Measurements from ENCODE around the gene AQP2. TPM values are rescaled to one million over a fixed set of nuclear protein-coding genes. Genes with fewer than 3 reads are reported as not detected.

AQP2 gene
- polyA plus RNA-seq, 2 donors: not detected

- Histone ChIP-seq H3K27me3 (ENCODE audit: control insufficient read depth in 1 of 2, insufficient read depth in 2 of 2, low read length in 2 of 2) (no peaks in the 10 kb centered on the region), H3K4me1 (ENCODE audit: control insufficient read depth in 2 of 2, insufficient read depth in 2 of 2, low read length in 1 of 2) (peaks cover 0 to 20% of the 10 kb centered on the region in 2 donors), H3K36me3 (ENCODE audit: control insufficient read depth in 2 of 2, insufficient read depth in 2 of 2, low read length in 1 of 2) (no peaks in the 10 kb centered on the region), H3K27ac (ENCODE audit: low read depth in 2 of 2, low read length in 1 of 2) (peak overlapping the region in 1 of 2 donors; percentile 80), H3K9me3 (ENCODE audit: control insufficient read depth in 2 of 2, insufficient read depth in 1 of 2, low read depth in 1 of 2, low read length in 1 of 2) (no peaks in the 10 kb centered on the region), H3K4me3 (ENCODE audit: low read depth in 1 of 2, low read length in 2 of 2) (no peak overlapping the region)
- WGBS, 2 donors: 11 to 21% methylated on average over 28 of the region's 28 CpGs
Measured at GRCh38 chr12:49945394-49946080, 5.0 kb upstream of the AQP2 start.

- no peak overlapping the region for H3K4me3 ChIP-seq (ENCODE audit: low read depth in 1 of 2, low read length in 2 of 2)
- 88 to 92% methylated on average over 9 of the region's 9 CpGs for WGBS, 2 donors
- no peaks in the 10 kb centered on the region for H3K9me3 ChIP-seq (ENCODE audit: control insufficient read depth in 2 of 2, insufficient read depth in 1 of 2, low read depth in 1 of 2, low read length in 1 of 2)
- no peaks in the 10 kb centered on the region for H3K36me3 ChIP-seq (ENCODE audit: control insufficient read depth in 2 of 2, insufficient read depth in 2 of 2, low read length in 1 of 2)
- H3K27ac ChIP-seq (ENCODE audit: low read depth in 2 of 2, low read length in 1 of 2): no peak overlapping the region
- peaks cover 0 to 18% of the 10 kb centered on the region in 2 donors for H3K4me1 ChIP-seq (ENCODE audit: control insufficient read depth in 2 of 2, insufficient read depth in 2 of 2, low read length in 1 of 2)
- no peaks in the 10 kb centered on the region for H3K27me3 ChIP-seq (ENCODE audit: control insufficient read depth in 1 of 2, insufficient read depth in 2 of 2, low read length in 2 of 2)
Measured at GRCh38 chr12:49946086-49946485, 4.5 kb upstream of the AQP2 start.

- Histone ChIP-seq H3K4me1 (ENCODE audit: control insufficient read depth in 2 of 2, insufficient read depth in 2 of 2, low read length in 1 of 2) (peaks cover 0 to 18% of the 10 kb centered on the region in 2 donors), H3K27me3 (ENCODE audit: control insufficient read depth in 1 of 2, insufficient read depth in 2 of 2, low read length in 2 of 2) (no peaks in the 10 kb centered on the region), H3K9me3 (ENCODE audit: control insufficient read depth in 2 of 2, insufficient read depth in 1 of 2, low read depth in 1 of 2, low read length in 1 of 2) (no peaks in the 10 kb centered on the region), H3K4me3 (ENCODE audit: low read depth in 1 of 2, low read length in 2 of 2) (no peak overlapping the region), H3K36me3 (ENCODE audit: control insufficient read depth in 2 of 2, insufficient read depth in 2 of 2, low read length in 1 of 2) (no peaks in the 10 kb centered on the region), H3K27ac (ENCODE audit: low read depth in 2 of 2, low read length in 1 of 2) (no peak overlapping the region)
- 81 to 82% methylated on average over 3 of the region's 3 CpGs for WGBS, 2 donors
Measured at GRCh38 chr12:49946497-49946896, 4.0 kb upstream of the AQP2 start.

GRCh38 chr12:49947593-49948226 lies 2.8 kb upstream of the AQP2 start:
- H3K27me3 ChIP-seq (ENCODE audit: control insufficient read depth in 1 of 2, insufficient read depth in 2 of 2, low read length in 2 of 2): no peaks in the 10 kb centered on the region
- 68 to 73% methylated on average over 7 of the region's 7 CpGs for WGBS, 2 donors
- H3K4me1 ChIP-seq (ENCODE audit: control insufficient read depth in 2 of 2, insufficient read depth in 2 of 2, low read length in 1 of 2): peaks cover 0 to 14% of the 10 kb centered on the region in 2 donors
- H3K9me3 ChIP-seq (ENCODE audit: control insufficient read depth in 2 of 2, insufficient read depth in 1 of 2, low read depth in 1 of 2, low read length in 1 of 2): no peaks in the 10 kb centered on the region
- H3K36me3 ChIP-seq (ENCODE audit: control insufficient read depth in 2 of 2, insufficient read depth in 2 of 2, low read length in 1 of 2): no peaks in the 10 kb centered on the region
- H3K4me3 ChIP-seq (ENCODE audit: low read depth in 1 of 2, low read length in 2 of 2): no peak overlapping the region
- no peak overlapping the region for H3K27ac ChIP-seq (ENCODE audit: low read depth in 2 of 2, low read length in 1 of 2)

- Histone ChIP-seq H3K4me1 (ENCODE audit: control insufficient read depth in 2 of 2, insufficient read depth in 2 of 2, low read length in 1 of 2) (peaks cover 0 to 10% of the 10 kb centered on the region in 2 donors), H3K27ac (ENCODE audit: low read depth in 2 of 2, low read length in 1 of 2) (no peak overlapping the region), H3K36me3 (ENCODE audit: control insufficient read depth in 2 of 2, insufficient read depth in 2 of 2, low read length in 1 of 2) (no peaks in the 10 kb centered on the region), H3K27me3 (ENCODE audit: control insufficient read depth in 1 of 2, insufficient read depth in 2 of 2, low read length in 2 of 2) (no peaks in the 10 kb centered on the region), H3K9me3 (ENCODE audit: control insufficient read depth in 2 of 2, insufficient read depth in 1 of 2, low read depth in 1 of 2, low read length in 1 of 2) (no peaks in the 10 kb centered on the region), H3K4me3 (ENCODE audit: low read depth in 1 of 2, low read length in 2 of 2) (no peak overlapping the region)
- WGBS, 2 donors: 89 to 91% methylated on average over 13 of the region's 13 CpGs
Measured at GRCh38 chr12:49948866-49949845, 1.4 kb upstream of the AQP2 start.

- Histone ChIP-seq H3K36me3 (ENCODE audit: control insufficient read depth in 2 of 2, insufficient read depth in 2 of 2, low read length in 1 of 2) (no peaks in the 10 kb centered on the region), H3K4me1 (ENCODE audit: control insufficient read depth in 2 of 2, insufficient read depth in 2 of 2, low read length in 1 of 2) (peaks cover 0 to 10% of the 10 kb centered on the region in 2 donors), H3K27ac (ENCODE audit: low read depth in 2 of 2, low read length in 1 of 2) (no peak overlapping the region), H3K4me3 (ENCODE audit: low read depth in 1 of 2, low read length in 2 of 2) (no peak overlapping the region), H3K27me3 (ENCODE audit: control insufficient read depth in 1 of 2, insufficient read depth in 2 of 2, low read length in 2 of 2) (no peaks in the 10 kb centered on the region), H3K9me3 (ENCODE audit: control insufficient read depth in 2 of 2, insufficient read depth in 1 of 2, low read depth in 1 of 2, low read length in 1 of 2) (no peaks in the 10 kb centered on the region)
- 92 to 97% methylated on average over 3 of the region's 3 CpGs for WGBS, 2 donors
Measured at GRCh38 chr12:49949866-49950265, 671 bp upstream of the AQP2 start.

- Histone ChIP-seq H3K27ac (ENCODE audit: low read depth in 2 of 2, low read length in 1 of 2) (no peak overlapping the region), H3K9me3 (ENCODE audit: control insufficient read depth in 2 of 2, insufficient read depth in 1 of 2, low read depth in 1 of 2, low read length in 1 of 2) (no peaks in the 10 kb centered on the region), H3K27me3 (ENCODE audit: control insufficient read depth in 1 of 2, insufficient read depth in 2 of 2, low read length in 2 of 2) (peaks cover 0 to 7% of the 10 kb centered on the region in 2 donors), H3K36me3 (ENCODE audit: control insufficient read depth in 2 of 2, insufficient read depth in 2 of 2, low read length in 1 of 2) (no peaks in the 10 kb centered on the region), H3K4me1 (ENCODE audit: control insufficient read depth in 2 of 2, insufficient read depth in 2 of 2, low read length in 1 of 2) (peaks cover 0 to 5% of the 10 kb centered on the region in 2 donors), H3K4me3 (ENCODE audit: low read depth in 1 of 2, low read length in 2 of 2) (no peak overlapping the region)
- 81 to 82% methylated on average over 14 of the region's 14 CpGs for WGBS, 2 donors
Measured at GRCh38 chr12:49951411-49952240, 1.1 kb downstream of the AQP2 start.

GRCh38 chr12:49952391-49953055 lies 2.0 kb downstream of the AQP2 start:
- H3K4me1 ChIP-seq (ENCODE audit: control insufficient read depth in 2 of 2, insufficient read depth in 2 of 2, low read length in 1 of 2): peaks cover 0 to 5% of the 10 kb centered on the region in 2 donors
- no peaks in the 10 kb centered on the region for H3K9me3 ChIP-seq (ENCODE audit: control insufficient read depth in 2 of 2, insufficient read depth in 1 of 2, low read depth in 1 of 2, low read length in 1 of 2)
- H3K27me3 ChIP-seq (ENCODE audit: control insufficient read depth in 1 of 2, insufficient read depth in 2 of 2, low read length in 2 of 2): peaks cover 0 to 7% of the 10 kb centered on the region in 2 donors
- 48 to 87% methylated on average over 1 of the region's 1 CpG for WGBS, 2 donors
- no peaks in the 10 kb centered on the region for H3K36me3 ChIP-seq (ENCODE audit: control insufficient read depth in 2 of 2, insufficient read depth in 2 of 2, low read length in 1 of 2)
- no peak overlapping the region for H3K27ac ChIP-seq (ENCODE audit: low read depth in 2 of 2, low read length in 1 of 2)
- no peak overlapping the region for H3K4me3 ChIP-seq (ENCODE audit: low read depth in 1 of 2, low read length in 2 of 2)
